GM12892 (cell line): ENCODE results near the gene GREB1L.

ENCODE experiments used
- POLR2A ChIP-seq: IDR thresholded peaks from 2 replicates; pipeline ENCODE4 v1.6.1; 2011; ENCODE audit warnings: low read depth, low read length, control low read depth
- TAF1 ChIP-seq: IDR thresholded peaks from 2 replicates; pipeline ENCODE4 v1.6.1; 2011; ENCODE audit warnings: low read depth, mild to moderate bottlenecking, control low read depth, low read length, borderline replicate concordance

DNA sequence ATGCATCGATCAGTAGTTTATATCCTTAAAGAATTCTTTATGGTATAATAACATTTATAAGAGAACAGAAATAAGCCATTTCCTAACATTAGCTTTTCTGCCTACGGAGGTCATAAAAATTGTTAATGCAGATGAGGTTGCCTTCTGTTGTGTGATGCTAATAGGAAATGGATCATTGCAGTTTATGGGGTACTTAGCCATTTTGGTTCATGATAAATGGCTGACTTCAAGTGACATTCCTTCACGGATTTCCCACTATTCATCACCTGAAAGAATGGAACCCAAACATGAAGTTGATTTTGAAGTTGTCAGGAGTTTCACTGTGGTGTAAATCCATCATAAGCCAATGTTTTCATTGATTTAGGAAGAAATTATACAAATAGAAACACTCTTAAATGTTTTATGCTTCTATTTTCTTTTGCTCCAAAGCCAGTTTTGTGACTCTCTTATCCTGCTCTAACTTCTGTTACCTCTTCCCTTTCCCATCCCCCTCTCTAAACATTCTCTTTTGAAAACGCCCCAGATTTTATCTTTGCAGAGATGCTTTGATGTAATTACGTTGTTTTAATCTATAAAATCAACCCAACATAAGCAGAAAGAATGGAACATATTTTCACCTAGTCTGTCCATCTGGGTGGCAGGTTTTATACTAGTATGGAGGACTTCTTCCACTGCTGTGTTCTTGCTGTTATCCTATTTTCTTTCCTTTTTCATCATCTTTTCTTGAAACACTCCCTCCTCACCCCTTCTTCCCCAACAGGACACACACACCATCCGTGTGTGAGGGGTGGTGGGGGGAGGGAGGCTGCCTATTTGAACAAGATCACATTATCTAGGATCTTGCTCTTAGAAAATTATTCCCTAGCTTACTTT, 58.2 kb downstream of the GREB1L start:
- TF ChIP-seq POLR2A, result no peak
- no peak for TF ChIP-seq TAF1
